HK-2 (cell line): ENCODE results near the gene RB1.
"Not testable (repeated sequence)": the region's sequence is repeated elsewhere in the genome, so short reads cannot be mapped to it uniquely, and the experiment has no call there.

Source experiments
- DNase-seq: peaks from one replicate; pipeline ENCODE4 v3.0.0-alpha.2; 2018; ENCODE audit not compliant: unreplicated experiment

RB1 gene

GRCh38 chr13:48297131-48297786 is 6.3 kb upstream of the RB1 start:
- DNase-seq = no peak

DNA sequence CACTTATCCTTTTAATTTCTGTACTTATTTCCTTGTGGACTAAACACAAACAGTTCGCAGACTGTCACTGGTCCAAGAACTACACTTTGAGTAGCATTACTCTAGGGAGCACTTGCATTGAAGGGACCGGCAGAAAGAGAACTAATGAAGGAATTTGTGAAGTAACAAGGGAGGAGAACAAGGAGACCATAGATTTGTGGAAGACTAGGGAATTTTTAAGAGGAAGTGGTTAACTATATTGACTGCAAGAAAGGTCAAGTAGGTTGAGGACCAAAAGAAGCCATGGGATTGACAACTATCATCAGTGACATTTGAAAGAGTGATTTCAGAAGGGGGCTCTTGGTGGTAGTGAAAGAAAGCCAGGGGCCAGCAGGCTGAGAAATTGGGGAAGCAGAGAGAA is 4.0 kb upstream of the RB1 start:
- DNase-seq = no peak

GRCh38 chr13:48302871-48303358 is 636 bp upstream of the RB1 start:
- no peak for DNase-seq

DNA sequence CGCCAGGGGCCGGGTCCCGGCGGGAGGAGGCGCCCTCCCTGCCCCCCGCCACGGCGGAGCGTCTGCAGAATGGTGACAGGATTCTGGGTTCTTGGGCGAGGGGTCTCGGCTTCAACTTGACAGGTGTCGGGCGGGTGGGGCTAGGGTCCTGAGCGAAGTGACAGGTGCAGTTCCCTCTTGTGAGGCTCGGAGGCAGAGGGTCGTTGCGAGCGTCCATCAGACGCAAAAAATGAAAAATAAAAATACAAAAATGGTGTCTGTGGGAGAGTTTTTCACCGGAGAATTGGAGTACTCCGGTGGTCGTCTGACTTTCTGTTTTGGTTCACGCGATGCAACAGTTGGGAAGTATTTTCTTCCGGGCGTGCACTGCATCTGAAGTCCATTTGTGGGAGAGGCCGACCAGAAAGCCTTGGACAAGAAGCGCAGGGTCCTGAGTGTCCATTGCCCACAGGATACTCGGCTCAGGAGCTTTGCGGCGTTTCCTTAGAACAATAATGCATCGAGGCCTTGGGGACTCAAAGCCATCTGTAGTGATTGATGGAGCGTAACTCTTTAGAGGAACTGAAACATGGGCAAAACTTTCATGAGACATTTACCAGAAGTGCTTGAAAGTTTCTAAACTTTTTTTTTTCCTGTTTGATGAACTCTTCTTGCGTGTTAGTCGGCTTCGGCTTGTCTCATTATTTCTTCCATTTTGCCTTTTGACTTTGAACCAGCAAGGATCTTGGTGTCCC is 759 bp downstream of the RB1 start:
- peak; percentile 13 for DNase-seq

GRCh38 chr13:48311223-48311622 is 7.7 kb downstream of the RB1 start:
- no peak for DNase-seq

DNA sequence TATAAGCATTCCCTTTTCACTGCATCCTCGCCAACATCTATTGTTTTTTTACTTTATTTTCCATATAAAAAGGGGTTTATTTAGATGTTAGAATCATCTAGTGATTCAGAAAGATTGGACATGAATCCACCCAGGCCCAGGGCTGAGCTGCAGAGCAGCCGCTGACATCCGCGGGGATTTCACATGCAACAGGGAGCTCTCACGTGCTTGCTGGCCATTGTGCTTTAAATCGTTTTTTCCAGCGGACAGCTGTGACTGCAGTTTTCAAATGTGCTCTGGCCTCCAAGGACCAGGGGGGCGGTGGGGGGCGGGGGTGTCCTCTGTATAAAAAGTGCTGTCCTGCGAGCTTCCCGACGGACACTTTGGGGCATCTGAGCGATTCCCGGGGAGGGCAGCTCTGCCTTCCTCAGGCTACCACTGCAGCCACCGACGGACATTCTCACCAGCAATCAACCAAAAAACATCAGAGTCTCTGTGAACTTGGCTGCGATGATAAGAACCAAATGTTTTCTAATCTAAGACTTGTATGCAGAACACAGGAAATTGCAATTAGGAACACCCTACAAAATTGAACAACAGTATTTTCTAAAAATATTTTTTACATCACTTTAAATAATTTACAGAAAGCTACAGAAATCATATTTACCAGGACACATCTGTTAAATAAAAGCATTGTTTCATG is 12.6 kb downstream of the RB1 start:
- no peak for DNase-seq

DNA sequence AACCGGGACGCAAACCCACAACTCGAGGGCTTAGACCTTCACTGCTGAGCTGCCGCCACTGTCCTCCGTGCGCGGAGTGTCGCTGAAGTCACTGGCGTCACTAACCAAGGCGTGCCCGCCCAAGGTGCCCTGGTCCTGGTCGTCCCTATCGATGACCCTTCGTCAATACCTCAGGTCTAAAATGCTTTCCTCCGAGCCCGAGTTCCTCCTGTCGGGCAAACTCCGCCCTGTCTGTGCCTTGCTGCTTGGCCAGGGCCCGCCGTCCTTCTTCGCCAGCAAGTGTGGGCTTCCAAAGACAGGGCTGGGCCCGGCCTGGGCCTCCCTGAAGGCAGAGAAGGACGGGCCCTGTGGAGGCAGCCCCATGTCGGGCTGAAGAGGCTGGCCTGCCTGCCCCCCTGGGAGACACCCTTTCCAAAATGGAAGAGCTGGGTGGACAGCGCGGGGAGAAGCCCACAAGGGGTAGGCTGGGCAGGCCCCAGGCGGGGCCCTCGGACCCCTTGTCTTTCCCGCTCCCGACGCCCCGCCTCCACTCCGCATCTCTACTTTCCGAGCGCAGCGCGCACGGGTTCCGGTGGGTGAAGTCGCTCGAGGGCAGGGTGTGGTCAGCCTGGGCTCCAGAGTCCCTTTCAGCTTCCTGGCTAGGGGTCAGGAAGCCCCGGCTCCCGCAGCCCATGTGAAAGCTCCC is 13.4 kb downstream of the RB1 start:
- no peak for DNase-seq

DNA sequence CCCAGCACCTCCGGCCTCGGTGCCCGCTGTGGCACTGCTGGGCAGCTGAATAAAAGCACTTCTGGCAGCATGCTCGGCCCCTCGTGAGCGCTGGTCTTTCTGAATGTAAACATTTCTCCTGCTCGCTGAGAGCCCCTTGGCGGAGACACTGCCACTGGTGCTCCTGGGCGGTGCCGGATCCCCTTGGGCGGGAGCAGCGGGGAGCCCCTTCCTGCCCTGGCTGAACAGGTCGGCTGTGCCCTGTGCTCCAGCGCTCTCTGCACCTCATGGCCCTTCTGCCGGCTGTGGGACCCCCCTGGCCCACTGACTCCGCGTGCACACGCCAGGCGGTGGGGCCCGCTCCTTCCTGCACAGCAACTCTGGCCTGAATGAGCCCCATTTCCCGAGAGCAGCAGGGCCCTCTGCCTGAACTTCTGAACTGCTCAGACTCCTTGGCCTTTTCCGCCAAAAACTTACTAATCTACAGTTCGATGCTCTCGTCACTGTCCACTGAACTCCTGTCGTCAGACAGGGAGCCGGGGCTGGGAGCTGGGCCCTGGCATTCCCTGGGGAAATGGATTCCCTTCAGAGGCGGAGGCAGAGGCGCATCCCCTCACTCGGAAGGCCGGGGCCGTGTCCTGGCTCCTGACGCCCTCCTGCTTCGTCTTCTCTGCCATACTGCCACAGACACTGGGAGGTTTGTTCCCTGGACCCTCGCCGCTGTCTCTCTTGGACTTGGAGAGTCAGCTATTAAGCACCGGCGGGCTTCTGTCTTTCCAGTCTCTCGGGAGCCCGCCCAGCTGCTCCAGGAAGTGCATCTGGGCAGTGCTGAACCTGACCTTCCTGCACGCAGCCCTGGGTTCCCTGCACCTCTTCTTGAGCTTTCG is 14.2 kb downstream of the RB1 start:
- DNase-seq = no peak

DNA sequence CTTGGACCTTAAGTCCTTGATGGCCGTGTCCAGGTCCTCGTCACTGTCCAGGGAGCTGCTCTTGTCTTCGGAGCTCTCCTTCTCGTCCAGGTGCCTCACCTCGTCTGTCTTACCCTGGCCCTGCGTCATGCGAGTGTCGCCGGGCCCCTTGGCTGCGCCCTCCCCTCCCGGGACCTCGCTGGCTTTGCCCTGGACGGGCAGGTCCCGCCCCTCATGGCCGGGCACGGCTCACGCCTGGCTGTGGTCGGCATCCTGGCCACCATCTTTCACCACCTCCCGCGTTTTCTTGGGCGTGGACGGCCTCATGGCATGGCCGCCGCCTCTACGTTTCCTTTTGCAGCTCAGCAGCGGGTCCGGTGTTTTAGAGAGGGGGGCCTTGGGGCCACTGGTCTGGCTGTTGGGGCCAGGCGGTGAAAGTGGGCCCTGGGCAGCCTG is 14.8 kb downstream of the RB1 start:
- no peak for DNase-seq

DNA sequence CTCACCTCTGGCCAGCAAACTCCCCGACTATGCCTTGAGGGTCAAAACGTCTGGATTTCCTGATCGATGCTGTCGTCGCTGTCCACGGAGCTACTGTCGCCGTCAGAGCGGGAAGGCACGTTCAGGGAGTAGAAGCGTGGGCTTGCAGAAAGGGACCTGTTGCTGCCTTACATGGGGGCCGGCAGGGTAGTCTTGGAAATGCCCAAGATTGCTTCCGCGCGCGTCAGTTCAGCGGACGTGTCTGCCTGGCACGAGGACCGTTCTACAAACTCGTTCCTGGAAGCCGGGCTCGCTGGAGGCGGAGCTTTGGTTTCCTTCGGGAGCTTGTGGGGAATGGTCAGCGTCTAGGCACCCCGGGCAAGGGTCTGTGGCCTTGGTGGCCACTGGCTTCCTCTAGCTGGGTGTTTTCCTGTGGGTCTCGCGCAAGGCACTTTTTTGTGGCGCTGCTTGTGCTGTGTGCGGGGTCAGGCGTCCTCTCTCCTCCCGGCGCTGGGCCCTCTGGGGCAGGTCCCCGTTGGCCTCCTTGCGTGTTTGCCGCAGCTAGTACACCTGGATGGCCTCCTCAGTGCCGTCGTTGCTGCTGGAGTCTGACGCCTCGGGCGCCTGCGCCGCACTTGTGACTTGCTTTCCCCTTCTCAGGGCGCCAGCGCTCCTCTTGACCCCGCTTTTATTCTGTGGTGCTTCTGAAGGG is 15.4 kb downstream of the RB1 start:
- DNase-seq = no peak

DNA sequence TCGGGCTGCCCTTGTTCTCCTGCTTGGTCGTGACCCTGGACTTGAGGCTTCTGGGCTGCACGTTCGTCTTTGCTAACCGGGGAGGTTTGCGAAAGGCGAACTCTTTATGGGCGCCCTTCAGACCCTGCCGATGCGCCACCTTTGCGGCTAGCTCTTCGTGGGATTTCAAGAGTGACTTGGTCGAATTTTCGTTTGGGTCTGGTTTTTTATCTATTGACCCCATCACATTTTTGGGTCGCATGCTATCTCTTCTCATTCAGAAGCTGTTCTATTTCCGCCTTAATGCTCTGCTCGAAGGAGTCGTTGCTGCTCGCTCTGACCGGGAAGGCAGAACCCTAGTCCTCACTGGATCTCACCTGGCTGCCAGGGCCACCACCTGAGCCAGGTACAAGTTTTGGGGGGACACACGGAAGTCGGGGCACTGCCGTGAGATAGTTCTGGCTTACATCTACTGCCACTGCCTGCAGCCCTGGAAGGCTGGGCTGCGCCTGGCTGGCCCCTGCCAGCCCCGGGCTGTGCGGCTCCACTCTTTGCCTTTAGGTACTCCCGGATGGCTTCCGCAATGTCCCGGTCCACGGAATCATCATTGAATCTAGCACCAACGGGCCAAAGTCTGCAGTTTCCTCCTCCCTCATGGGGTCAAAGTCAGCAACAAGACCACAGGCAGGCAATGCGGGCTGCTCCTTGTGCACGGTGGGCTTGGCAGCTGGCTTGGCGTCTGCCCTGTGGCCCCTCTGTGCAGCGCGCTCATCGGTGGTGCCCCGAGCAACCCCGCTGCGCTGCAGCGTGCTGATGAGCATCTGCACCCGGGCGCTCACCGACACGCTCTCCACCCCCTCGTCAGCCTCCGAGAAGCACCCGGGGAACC is 16.2 kb downstream of the RB1 start:
- DNase-seq = no peak

GRCh38 chr13:48320399-48320790 is 16.8 kb downstream of the RB1 start:
- no peak for DNase-seq

GRCh38 chr13:48320891-48321510 is 17.4 kb downstream of the RB1 start:
- no peak for DNase-seq

DNA sequence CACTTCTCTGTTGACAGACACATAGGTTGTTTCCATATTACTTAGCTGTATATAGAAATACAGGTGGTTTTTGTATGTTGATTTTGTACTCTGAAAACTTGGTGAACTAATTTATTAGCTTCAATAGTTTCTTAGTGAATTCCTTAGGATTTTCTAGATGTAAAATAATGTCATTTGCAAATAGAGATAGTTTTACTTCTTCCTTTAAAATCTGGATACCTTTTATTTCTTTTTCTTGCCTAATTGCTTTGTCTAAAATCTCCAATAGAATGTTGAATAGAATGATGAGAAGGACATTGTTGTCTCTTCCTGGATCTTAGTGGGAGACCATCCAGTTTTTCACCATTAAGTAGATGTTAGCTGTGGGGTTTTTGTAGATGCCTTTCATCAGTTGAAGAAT is 18.7 kb downstream of the RB1 start:
- DNase-seq = no peak

DNA sequence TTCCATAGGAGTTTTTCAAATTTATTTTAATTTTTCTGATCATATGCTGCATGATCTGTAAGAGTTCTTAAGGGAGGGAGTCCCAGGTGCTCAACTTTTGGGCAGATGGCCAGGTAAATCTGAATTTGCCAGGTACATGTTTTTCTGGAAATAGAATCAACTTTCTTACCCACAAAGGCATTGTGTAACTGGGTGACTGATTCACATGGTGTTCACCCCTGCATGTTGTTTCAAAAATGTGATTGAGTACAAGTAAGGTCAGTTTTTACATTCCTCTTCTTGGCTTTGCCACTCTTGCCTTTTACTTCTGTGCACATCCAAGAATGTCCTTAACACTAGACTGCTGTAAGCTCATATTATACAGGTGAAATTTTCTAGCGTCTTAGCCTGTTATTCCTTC is 30.4 kb downstream of the RB1 start:
- DNase-seq = no peak

- DNase-seq = no peak
Observed at GRCh38 chr13:48334534-48335127, 31.1 kb downstream of the RB1 start.

GRCh38 chr13:48339198-48339597 is 35.6 kb downstream of the RB1 start:
- not testable (repeated sequence) for DNase-seq

DNA sequence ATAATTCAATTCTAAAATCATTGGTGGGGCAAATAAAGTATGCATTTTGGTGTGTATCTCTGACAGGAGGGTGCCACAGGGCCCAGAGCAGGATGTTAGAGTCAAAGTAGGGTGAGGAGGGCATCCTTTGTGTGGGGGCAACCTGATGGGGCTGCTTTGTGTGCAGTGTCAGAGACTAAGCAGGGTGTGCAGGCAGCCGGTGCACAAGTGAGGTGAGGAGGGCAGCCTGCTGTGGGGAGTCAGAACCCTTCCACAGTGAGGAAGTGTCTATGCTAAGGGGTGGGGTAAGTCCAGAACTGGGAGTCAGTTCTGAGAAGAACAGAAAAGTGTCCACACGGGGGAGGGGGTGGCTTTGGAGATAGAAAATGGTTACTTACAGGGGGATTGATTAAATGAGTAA is 40.7 kb downstream of the RB1 start:
- no peak for DNase-seq

DNA sequence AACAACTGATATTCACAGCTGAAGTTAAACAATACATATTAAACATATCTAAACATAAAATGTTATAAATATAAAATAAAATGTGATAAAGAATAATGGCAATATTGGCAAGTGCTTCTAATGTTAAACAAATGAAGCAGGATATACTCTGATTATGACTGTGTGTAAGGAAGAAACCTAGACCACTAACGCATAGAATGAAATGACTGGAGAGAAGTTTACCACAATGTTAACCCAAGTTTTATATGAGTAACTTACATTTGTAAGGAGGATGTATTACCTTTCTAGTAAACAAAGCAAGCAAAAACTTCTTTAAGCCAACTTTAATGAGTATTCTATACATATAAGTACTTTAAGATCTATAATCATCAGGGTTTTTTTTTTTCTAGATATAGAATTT is 43.0 kb downstream of the RB1 start:
- no peak for DNase-seq
